ENCODE results near the gene DENND1A.
"Not testable (repeated sequence)": the region's sequence is repeated elsewhere in the genome, so short reads cannot be mapped to it uniquely, and the experiment has no call there.

Gene DENND1A

DNA sequence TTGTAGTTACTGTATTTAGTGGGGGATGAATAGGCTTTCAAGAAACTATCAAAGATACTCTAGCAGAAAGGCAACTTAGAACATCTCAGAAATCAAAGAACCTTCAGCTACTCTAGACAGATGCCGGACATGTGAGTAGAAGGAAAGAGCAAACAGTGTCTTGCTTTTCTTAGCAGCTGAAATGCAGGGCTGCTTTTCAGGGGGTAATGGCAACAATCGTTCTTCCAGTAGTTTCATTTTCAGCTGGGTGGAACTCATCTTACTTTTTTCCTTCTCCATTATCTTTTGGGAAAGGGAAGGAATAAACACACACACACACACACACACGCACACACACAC, 292.4 kb downstream of the DENND1A start:
- FAIRE-seq: peak; percentile 61
- no peak for DNase-seq (ENCODE audit: insufficient read length, low spot score)

DNA sequence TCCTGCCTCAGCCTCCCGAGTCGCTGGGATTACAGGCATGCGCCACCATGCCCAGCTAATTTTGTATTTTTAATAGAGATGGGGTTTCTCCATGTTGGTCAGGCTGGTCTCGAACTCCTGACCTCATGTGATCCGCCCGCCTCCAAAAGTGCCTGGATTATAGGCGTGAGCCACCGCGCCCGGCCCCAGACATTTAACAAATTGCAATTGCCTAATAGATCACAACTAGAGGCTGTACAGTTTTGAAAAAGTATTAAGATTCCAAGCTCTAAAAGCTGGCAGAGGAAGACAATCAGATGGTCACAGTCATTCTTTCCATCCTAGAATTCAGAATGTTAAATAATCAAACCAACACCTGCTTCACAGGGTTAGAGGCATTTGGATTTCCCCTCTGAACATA, 293.1 kb downstream of the DENND1A start:
- FAIRE-seq; DNase-seq (ENCODE audit: insufficient read length, low spot score): not testable (repeated sequence)

DNA sequence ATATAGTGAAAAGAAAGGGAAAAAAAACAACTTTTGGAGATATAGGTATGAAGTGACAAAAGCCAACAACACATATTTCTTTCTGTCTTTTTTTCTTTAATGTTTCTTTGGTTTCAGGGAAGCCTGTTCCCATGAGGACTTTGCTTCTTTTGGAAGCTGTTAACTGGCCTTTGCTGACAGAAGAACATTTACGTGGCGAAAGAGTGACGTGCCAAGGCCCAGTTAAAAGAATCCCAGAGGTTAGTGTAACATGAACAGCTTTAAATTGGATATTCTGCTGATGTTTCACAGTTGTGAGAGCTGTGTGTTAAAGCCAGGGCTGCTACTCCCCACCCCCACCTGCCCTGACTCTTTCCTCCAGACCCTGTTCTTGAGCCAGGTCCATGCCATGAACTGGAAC, 298.1 kb downstream of the DENND1A start:
- no peak for FAIRE-seq

DNA sequence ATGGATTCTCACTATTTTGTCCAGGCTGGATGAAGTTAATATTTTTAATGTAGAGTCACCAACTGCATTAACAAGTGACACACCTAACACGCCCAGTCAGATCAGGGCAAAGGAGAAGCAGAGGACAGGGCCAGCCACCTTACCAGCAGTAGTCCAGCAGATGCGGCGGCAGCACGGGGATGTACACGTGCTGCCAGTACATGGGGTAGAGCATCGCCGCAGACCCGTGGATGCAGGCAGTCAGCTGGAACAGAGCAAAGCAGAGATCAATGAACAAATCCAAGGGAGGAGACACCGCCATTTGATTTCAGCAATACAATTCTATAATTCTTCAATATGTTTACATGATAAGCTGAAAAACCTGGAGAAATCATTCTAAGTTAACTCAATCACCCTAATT, 299.7 kb downstream of the DENND1A start:
- FAIRE-seq: no peak

More for the DNA sequence above, 298.1 kb downstream of the DENND1A start:
- no peak for DNase-seq (ENCODE audit: insufficient read length, low spot score)

DNA sequence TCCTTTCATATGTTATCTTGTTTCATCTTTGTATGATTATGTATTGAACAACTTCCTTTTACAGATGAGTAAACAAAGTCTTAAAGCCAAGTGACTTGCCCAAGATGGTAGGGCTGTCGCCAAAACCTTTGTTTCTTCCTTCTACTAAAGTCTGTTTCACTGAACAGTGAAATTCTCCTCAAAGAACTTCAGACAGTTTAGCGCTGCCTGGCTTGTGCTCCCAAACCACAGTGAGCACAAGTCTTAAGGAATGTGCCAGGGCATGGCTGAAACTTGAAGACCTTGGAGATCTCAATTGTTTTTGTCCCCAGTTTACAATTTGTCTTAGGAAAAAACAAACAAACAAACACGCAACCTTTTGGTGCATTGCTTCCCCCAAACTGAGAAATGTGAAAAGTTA, 300.4 kb downstream of the DENND1A start:
- FAIRE-seq (no peak), DNase-seq (ENCODE audit: insufficient read length, low spot score) (no peak)

More for the DNA sequence above, 299.7 kb downstream of the DENND1A start:
- DNase-seq (ENCODE audit: insufficient read length, low spot score): no peak

DNA sequence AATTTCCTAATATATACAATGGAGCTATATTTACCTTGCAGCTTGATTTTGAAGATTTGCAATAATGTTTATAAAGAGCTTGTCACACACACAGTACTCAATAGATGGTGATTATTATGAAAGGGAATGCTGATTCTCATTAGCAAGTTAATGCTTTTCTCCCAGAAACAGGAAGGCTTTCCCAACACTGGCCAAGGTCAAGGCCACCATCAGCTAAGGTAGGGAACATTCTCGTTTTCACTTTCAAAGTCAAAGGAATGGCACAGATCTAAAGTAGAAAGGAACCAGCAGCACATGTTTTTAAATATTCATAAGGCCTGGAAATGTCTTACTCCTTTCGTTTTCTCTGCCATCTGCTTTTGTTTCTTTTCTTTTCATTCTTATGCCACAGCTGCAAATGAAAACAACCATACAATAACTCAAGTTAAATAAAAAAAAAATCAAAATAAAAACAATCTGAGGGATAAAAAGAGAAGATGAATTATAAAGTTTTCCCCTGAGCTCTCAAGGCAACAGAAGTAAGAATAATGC, 307.1 kb downstream of the DENND1A start:
- no peak for FAIRE-seq
- DNase-seq (ENCODE audit: insufficient read length, low spot score): no peak

DNA sequence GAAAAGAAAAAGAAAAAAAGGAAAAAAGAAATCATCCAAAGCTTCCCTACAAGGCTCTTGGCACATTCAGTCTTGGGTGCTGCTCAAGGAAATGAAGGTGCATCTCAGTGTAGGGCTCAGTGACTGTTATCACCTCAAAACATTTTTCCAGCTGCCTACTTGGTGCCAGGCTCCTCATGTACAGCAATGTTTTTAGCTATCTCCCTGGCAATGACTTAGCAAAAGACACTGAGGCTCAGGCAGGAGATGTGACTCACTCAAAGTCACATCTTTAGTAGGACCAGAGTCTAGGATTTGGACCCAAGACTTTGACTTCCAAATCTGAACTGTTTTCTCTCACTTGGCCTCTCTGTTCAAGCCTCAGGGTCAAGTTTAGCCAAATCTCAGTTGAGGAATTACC, 309.7 kb downstream of the DENND1A start:
- FAIRE-seq (no peak), DNase-seq (ENCODE audit: insufficient read length, low spot score) (no peak)

DNA sequence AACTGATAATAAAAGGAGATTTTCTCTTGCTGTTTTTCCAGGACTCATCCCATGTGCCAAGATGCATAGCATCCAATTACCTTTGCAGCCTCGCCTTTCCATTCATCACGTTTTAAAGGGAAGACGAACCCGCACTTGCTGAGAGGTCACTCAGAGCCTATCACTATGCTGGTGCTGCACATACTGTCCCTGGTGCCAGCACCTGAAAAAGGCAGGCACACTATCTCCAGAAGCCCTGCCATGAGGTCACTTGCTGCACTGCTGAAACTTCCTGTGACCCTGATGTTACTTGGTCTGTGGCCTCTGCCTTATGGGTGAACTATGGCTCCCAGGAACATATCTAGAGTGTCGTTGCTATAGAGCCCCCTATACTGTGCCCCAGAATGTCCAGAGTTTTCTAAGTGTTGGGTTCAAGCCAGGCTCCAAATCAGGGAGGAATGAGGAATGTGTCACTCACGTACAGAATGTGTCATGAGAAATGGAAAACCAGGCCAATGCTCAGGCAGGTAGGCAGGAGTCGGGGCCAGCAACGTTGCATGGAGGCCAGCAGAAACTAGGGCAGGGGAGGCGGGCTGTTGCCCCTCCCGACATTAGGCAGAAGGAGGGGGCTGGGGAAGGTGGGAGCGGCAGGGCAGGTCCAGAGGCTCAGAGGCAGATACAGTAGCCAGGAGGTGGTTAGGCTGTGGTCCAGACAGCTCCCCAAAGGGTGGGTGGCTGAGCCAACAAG, 311.8 kb downstream of the DENND1A start:
- FAIRE-seq (no peak), DNase-seq (ENCODE audit: insufficient read length, low spot score) (no peak)

DNA sequence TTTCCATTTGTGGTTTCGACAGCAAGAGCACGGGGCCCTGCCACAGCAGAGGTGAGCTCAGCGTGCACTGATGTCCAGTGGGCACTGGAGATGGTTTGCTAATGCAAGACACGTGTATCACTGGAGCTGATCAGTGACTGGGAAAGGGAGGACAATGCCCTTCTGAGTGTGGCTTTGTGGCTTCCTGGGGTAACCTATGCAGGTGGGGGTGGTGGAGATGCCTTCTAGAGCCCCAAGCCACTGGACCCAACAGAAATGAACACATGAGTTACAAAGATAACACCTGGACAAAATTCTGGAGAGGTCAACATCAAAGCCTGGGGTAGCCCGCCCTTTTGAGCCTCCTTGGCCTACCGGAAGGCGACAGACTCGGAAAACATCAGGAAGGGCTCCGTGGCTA, 312.6 kb downstream of the DENND1A start:
- DNase-seq (ENCODE audit: insufficient read length, low spot score) (no peak), FAIRE-seq (no peak)

DNA sequence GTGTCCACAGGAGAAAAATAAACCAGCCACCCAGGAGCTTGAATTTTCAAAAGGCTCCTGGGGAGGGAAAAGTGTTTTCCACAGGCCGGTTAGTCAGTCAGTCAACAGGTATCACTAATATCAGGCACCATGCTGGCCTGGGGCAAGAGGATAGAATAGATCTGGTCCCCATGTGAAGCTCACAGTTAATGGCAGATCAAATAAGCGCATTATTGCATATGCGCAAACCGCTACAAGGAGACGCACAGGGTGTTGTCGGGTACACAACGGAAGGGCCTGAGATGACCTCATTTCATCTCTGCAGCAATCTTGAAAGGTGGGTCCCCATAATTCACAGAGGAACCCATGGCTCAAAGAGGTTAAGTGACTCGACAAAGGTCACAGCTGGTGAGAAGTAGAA, 313.2 kb downstream of the DENND1A start:
- DNase-seq (ENCODE audit: insufficient read length, low spot score) (no peak), FAIRE-seq (no peak)

DNA sequence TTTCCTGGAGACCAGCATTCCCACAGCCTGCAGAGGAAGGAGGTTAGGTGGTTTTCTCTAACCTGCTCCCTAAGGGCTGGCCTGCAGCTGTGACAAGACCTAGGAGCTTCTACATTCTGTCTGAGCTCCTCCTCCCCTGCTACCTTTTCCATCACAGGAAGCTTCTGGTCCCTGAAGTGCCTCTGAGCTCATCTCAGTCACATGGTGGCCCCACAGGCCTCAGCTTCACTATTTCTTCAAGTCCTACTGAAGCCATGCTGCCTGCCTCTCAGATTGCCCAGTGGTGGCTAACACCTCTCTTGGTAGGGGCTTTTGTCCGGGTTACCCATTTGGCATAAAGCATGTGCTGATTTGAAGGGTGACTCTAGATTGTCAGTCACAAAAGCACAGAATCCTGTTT, 314.5 kb downstream of the DENND1A start:
- FAIRE-seq: no peak
- DNase-seq (ENCODE audit: insufficient read length, low spot score): no peak

DNA sequence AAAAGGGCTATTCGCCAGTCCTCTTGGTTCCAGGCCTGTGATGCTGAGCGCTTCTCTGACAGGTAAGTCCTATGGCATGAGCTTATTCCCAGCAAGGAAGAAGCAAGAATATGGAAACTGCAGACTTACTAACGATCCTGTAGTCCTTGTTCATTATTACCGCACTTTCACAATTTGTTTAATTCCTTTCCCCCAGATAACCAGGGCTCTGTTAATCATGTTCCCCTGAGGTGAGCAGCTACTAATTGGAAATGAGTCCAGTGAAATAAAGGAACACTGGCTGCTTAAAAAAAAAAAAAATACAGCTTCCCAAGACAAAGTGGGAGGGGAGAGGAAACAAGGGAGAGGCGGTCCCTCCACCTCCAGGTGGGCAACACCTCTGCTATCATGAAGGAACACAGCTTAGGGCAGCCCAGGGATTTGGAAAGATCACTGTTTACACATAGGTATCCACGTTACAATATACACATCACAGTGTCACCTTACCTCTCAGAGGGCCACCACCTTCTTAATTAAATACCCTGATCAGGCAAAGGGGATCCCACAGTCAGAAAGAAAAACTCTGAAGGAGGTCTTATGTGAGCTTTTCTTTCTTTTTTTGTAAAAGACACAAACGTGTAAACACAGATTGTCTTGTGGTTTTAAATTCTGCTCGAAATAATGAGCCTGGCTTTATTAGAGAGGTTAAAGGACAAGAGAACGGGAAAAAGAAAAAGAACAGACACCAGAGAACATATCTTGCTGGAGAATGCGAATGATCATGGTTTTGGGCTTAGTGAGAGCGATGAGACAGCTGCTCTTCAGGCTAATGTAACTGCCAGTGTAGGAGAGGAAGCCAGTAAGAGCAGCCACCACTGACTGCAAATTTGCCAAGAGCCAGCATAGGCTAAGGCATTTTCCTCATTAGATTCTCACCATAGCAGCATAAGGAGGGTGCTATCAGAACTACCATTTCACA, 315.3 kb downstream of the DENND1A start:
- DNase-seq (ENCODE audit: insufficient read length, low spot score) (no peak), FAIRE-seq (no peak)

DNA sequence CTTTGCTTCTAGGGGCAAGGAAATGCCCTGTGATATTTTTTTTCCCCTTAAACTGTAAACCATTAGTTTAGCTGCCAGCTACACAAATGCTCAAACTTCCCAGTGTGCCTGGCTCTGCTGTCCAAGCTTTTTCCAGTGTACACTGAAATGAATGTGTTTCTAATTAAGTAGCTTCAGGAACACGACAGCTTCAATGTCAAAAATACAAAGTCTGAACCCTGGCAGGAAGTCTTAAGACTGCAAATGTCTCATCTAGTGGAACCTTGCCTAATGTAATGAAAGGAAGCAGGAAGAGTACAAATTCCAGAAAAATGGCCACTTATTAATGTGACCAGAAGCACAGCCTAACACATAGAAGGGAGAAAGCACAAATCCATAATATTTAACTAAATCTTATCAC, 318.7 kb downstream of the DENND1A start:
- FAIRE-seq: no peak
- DNase-seq (ENCODE audit: insufficient read length, low spot score): no peak

DNA sequence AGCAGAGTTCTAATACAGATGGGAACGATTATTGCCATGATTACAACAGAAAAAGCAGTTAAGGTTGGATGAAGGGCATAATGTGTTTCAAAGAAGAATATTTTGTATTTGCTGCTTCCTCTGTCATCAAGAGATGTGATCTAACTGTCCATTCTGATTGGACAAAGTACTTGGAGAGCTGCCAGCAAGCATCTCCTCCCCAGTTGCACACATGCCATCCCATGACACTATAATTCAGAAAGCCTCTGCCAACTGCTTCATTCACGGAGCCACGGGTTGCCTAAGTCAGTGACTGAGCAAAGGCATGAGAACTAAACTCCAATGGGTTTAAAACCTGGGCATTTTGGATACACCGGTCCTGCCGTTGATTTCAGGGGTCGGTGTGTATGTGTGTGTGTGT, 320.1 kb downstream of the DENND1A start:
- DNase-seq (ENCODE audit: insufficient read length, low spot score): no peak
- no peak for FAIRE-seq

DNA sequence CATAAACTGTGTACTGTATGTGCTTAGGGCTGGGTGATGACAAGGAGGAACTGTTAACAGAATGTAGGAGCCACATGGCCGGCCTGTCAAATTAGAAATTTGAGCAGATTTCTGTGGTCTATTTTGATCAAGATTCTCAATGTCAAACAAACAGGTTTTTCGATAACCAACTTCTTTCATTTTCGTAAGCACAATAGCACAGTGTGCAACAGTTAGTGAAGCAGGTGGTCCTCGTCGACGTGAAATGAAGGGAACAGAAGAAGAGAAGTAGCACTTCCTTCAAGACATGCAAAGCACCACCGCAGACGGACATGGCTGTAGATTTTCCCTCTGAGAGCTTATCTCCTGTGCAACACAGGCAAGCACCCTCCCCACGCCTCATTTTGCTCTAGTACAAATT, 321.8 kb downstream of the DENND1A start:
- peak; percentile 94 for FAIRE-seq
- peak; percentile 64 for DNase-seq (ENCODE audit: insufficient read length, low spot score)

DNA sequence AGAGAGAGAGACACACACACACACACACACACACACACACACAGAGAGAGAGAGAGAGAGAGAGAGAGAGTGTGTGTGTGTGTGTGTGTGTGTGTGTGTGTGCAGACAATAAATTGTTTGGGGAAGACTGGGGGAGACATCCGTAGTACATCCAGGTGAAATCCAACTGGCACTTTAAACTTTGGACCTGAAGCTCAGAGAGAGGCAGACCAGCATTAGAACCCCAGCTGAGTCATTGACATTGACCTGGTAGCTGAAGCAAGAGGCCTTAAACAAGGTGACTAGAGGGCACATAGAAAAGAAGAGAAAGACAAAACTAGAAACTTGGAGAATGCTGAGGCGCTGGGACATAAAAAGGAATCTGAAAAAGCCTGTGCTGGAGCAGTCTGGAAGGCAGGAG, 322.4 kb downstream of the DENND1A start:
- DNase-seq (ENCODE audit: insufficient read length, low spot score): no peak
- no peak for FAIRE-seq

DNA sequence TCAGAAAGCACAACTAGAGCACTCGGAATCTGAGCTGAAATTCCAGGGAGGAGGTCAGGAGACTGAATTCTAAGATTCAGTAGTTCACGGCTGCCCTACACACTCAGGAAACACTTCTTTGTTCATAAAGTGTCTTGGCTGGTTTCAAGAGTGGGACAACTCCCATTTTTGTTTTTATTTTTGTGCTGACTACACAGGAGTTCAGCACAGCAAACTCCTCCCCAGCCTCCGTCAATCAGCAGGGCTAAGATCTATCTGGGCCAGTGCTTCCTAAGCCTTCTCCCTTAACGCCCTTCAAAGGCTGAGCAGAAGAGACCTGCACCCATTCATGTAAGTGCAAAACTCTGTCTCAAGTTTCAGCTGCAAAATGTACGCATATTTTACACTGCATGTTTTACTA, 323.8 kb downstream of the DENND1A start:
- FAIRE-seq (no peak), DNase-seq (ENCODE audit: insufficient read length, low spot score) (no peak)

DNA sequence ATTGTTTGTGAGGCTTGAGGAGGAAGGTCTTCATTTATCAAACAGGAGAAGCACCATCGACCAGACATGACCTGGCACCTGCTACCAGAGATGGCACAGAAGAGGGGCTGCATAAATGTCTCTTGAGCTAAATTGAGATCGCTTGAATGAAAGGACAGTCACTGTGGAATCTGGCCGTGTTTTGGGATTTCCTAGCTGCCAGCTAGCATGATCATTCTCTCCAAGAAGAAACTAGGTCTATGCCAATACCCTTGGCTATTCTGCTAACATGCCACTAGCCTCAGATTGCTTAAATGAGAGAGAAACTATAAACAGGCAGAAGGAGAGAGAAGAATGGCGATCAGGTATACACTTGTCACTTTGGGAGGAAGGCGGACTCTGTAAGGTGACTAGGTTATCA, 324.6 kb downstream of the DENND1A start:
- no peak for DNase-seq (ENCODE audit: insufficient read length, low spot score)

DNA sequence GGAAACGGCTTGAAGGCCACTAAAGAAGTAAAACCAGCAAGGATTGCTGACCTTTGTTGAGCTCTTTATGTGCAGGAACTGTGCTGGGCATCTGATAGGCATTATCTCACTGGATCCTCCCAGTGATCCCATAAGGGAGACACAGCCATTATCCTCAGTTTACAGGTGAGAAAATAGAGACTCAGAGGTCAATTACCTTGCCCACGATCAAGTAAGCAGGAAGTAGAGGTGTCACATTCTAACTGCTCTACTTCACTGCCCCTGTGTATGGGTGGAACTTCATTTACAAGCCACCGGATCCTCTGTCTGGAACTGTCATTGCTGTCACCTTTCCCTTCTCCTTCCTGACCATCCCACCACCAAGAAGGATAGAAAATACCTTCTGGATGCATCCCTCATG, 325.1 kb downstream of the DENND1A start:
- DNase-seq (ENCODE audit: insufficient read length, low spot score): no peak

More for the DNA sequence above, 324.6 kb downstream of the DENND1A start:
- no peak for FAIRE-seq

DNA sequence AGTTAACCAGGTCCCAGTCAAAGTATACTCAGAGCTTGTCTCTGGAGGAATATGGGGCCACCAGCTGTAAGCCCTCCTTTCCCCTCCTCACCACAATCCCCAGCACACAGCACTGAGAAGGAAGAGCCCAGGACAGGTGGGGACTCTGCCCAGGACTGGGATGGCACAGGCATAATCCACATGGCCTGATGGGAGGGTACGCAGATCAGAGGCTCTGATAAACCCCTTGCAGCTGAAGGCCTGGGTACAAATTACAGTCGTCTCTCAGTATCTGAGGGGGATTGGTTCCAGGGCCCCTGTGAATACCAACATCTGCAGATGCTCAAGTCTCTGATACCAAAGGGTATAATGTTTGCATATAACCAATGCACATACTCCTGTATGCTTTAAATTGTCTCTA, 328.1 kb downstream of the DENND1A start:
- FAIRE-seq (no peak), DNase-seq (ENCODE audit: insufficient read length, low spot score) (no peak)

More for the DNA sequence above, 325.1 kb downstream of the DENND1A start:
- FAIRE-seq: no peak

DNA sequence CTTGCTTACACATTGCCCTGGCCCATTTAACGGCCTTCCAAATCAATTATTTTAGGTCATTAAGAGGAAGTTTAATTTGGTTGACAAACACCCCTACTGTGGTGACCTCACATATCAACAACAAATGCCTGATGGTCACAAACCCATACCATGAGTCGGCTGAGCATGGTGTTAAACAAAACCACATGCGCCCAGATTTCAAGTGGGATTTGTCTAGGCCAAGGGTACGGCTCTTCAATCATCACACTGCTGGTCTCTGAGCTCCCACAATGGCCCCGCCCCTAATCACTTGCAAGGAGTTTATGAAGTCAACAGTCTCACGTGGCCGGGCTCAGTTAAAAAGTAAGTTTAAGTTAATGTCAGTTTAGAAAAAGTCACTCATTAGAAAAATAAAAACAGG, 330.1 kb downstream of the DENND1A start:
- DNase-seq (ENCODE audit: insufficient read length, low spot score) (no peak), FAIRE-seq (no peak)

Measured in GM19239 (cell line).